SIG-M5 treated with dmso at 0.1 percent for 504 hours (cell line): Measurements from ENCODE around the gene PACRG.
A peak's percentile ranks its signal among the peaks of the same experiment; 100 is the strongest.

Experiments used
- DNase-seq: peaks from one replicate; lab custom pipeline; 2025; ENCODE audit not compliant: unreplicated experiment; lab: John Stamatoyannopoulos, UW

The PACRG gene

GRCh38 chr6:163342571-163343539 lies 615.1 kb downstream of the PACRG start:
- no peak for DNase-seq

GRCh38 chr6:163343609-163344008 lies 615.8 kb downstream of the PACRG start:
- DNase-seq = no peak

GRCh38 chr6:163344411-163344810 lies 616.6 kb downstream of the PACRG start:
- peak; percentile 62 for DNase-seq

GRCh38 chr6:163345931-163346330 lies 618.2 kb downstream of the PACRG start:
- no peak for DNase-seq

- no peak for DNase-seq
These were observed 618.8 kb downstream of the PACRG start for GRCh38 chr6:163346497-163346961.

- DNase-seq = no peak
These were observed 619.3 kb downstream of the PACRG start for GRCh38 chr6:163347021-163347446.

GRCh38 chr6:163348789-163349680 lies 621.3 kb downstream of the PACRG start:
- DNase-seq = no peak

- DNase-seq = no peak
These were observed 621.9 kb downstream of the PACRG start for GRCh38 chr6:163349696-163350095.

- DNase-seq = no peak
These were observed 623.2 kb downstream of the PACRG start for GRCh38 chr6:163351013-163351412.

- peak; percentile 3 for DNase-seq
These were observed 624.4 kb downstream of the PACRG start for GRCh38 chr6:163352011-163352685.

GRCh38 chr6:163352966-163353365 lies 625.2 kb downstream of the PACRG start:
- DNase-seq = no peak

- peak; percentile 62 for DNase-seq
These were observed 626.3 kb downstream of the PACRG start for GRCh38 chr6:163354085-163354484.

- DNase-seq = peak; percentile 77
These were observed 627.1 kb downstream of the PACRG start for GRCh38 chr6:163354761-163355425.

- peak; percentile 64 for DNase-seq
These were observed 627.7 kb downstream of the PACRG start for GRCh38 chr6:163355426-163355991.

GRCh38 chr6:163356324-163356723 lies 628.5 kb downstream of the PACRG start:
- peak; percentile 46 for DNase-seq

- DNase-seq = no peak
These were observed 629.0 kb downstream of the PACRG start for GRCh38 chr6:163356743-163357142.

GRCh38 chr6:163364641-163365040 lies 636.9 kb downstream of the PACRG start:
- no peak for DNase-seq
